T follicular helper cell (primary cell): Measurements from ENCODE around the gene P3H2.

ENCODE experiments used
- DNase-seq: peaks from one replicate; pipeline ENCODE4 v3.0.0-alpha.2; 2020; ENCODE audit warnings: low read depth

Gene P3H2

DNA sequence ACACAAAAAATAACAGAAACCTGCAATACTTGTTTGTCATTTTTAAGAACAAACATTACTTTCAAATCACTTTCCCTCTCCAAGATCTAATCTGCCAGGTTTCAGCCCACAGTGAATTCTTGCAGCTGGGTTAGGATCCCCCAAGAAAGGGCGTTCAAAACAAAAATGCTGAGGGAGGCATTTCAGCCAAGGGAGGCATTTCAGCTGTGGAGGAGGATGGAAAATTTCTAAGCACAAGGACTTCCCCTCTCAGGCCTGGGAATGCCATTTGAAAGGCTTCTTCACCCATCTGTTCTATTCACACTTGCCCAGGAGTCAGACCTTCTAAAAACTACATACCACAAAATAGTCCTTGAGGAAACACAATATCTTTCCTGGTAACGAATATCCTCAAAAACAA lies 69.1 kb downstream of the P3H2 start:
- no peak for DNase-seq

DNA sequence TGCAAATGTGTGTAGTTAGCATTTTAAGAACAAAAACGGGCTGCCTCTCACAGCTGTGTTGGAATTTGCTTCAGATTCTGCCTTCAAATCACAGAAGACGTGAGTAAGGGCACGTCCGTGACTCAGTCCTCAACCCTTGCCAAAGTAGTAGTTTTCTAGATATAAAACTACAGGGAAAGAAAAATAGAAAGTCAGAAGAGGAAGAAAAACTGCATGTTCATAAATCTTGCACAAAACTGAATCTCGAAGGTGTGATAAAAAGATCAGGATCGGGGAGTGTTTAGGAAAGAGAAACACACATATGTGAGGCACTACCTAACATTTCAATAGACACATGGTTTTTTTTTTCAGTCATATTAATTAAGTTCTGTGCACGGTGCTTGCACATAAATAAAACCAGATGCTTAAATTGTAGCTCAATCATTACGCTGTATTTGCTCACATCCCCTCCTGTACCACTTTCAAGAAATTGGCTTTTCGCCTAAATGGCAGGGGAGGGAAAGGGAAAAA lies 71.7 kb downstream of the P3H2 start:
- no peak for DNase-seq

DNA sequence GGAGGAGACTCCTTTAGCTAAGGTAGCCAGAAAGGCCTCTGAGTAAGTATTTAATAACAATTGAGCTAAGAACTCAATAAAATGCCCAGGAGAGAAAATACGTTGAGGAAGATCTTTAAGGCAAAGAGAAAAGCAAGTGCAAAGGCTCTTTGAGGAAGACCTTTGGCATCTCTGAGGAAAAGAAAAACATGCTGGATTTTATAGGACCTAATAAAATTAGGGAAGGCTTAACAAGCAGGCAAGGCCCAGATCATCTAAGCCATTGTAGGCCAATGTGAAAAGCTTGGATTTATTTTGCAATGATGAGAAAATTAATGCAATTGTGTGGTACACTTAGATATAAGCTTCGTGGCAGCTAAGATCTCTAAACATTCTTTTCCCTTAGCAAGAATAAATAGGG lies 75.7 kb downstream of the P3H2 start:
- no peak for DNase-seq

DNA sequence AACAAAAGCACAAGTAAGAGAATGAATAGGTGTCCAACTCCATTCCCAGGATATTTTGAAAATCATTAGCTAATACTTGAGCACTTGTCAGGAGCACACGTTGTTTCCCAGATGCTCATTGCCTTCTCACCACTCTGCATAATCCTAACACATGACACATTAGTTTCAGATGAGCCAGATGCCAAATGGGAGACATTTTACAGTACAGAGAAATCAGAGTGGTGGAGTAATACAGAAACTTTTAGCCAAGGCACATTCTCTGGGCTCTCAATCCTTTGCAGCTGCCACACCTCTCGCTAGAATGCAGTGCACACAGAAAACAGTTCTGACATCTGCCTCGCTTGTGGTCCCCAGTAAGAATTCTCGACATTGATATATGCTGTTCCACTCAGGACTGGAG lies 76.6 kb downstream of the P3H2 start:
- no peak for DNase-seq

DNA sequence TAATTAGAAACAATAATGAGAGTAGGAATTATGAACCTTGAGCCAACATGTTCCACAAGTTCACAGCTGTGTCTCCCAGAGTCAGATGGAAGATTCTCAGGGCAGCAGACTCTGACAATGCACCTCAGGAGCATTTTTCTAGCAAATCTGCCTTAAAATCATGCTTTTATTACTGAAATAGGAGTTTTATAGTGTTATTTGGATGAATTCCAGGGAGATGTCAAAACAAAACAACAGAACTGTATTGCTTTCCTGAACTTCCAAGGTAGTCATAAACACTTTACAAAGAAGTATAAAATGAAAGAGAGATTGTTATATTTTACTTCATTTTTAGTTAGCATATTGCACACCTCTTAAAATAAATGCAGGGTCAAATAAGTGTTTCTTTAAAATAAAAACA lies 77.0 kb downstream of the P3H2 start:
- no peak for DNase-seq

DNA sequence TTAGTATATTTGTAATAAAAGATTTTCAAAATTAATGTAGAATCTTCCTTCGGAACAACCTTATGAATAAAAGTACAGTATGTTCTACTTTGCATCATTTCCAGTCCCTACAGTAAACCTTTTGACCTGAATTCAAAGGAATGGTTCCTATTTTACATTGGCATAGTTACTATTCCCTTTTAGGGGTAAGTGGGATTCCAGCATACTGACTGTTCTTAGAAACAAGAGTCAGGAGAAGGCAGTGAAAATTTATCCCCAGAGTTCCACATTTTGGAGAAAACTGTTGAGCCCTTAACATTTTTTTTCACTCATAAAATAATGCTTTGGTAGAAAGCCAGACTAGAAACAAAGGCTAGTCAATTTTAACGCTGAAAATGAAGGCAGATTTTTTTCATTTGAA lies 78.1 kb downstream of the P3H2 start:
- DNase-seq, result no peak

DNA sequence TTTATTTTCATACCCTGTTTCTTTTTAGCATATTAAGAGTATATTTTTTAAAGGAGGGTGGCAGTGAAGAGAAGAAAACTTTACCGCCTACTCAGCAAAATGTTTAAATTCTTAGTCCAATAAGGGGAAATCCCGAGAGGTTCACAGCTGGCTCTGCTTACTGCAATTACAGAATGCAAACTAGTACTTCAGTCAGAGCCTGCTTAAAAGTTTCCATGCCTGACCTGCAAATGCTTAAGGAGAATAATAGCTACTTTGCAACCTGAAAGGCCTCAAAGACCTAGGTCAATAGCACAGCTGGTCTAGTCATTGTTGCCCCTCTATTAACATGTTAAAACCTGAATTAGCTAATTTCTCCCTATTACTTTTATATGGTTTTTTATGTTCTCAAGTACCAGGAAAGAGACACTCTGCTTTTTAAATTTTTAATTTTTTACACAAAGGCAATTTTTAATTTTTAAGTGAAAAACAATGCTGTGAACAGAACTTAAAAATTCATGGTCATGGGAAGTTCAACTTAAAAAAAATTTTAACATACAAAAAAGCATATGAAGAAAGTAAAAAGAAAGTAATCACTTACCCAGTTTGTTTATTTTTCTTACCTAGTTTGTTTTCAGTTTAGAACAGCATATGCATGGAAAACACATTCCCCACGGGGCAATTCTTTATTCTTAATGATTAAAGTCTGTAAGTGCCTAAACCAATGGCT lies 79.2 kb downstream of the P3H2 start:
- DNase-seq, result no peak

DNA sequence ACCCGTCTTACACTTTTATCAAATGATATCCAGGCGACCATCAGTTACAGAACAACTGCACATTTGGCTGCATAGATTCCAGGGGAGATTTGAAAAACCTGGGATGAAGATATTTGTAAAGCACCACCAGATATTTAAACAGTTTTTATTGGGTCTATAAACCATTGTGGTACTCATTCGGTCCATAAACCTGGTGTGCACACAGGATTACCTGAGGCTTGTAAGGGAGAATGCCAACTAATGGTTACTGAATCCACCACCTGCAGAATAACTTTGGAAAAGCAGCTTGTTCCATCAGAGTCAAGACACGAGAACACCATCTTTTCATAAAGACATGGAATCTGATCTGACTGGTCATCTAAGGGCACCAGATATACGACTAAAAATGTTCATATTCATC lies 80.6 kb downstream of the P3H2 start:
- DNase-seq, result no peak

DNA sequence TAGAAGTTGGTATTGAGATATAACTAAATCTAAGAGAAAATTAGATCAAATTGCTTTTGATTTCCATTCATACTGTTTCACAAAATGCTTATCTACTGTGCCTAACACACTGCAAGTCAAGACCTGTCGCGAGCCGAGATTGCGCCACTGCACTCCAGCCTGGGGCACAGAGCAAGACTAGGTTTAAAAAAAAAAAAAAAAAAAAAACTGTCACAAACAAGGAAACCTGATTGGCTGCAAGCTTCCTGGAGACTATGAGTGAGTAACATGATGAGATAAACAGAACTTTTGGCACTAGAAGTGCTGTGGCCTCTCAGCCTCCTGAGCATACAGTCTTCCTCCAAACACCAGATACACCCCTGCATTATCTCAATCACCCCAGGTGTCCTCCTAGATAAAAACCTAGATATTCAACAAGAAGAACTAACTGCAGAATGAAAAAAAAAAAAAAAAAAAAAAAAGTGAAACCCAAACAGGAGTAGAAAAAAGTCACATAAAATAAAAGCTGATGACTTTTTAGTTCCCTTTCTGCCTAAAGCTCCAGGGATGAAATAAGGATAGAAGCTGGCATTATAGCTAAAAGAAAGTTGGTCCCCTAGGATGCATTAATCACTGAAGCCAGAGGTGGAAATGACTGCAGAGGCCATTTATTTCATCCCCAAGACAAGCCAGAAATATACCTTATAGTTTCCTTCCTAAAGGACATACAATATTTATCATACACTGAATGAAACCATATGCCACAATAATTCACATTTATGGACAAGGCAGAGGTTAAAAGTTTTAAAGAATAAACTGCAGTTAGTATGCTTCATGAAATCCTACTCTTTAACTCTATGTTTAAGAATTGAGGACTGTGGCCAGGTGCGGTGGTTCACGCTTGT lies 82.4 kb downstream of the P3H2 start:
- no peak for DNase-seq

DNA sequence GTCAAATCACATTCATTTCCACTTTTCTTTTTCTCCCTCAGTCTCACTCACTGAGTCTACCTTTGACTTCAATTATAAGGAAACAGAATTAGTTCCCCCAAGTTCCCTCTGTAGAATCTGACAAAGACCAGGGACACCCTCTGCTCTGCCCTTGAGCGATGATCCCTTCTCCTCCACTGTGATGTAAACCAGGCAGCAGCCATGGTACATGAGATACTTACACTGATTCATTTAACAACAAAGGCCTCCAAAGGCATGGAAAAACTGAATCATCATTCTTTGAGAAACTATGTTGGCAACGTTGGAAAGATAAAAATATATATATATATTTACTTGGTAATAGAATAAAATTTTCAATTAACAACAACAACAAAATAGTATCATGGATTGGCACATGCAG lies 84.1 kb downstream of the P3H2 start:
- DNase-seq, result no peak

DNA sequence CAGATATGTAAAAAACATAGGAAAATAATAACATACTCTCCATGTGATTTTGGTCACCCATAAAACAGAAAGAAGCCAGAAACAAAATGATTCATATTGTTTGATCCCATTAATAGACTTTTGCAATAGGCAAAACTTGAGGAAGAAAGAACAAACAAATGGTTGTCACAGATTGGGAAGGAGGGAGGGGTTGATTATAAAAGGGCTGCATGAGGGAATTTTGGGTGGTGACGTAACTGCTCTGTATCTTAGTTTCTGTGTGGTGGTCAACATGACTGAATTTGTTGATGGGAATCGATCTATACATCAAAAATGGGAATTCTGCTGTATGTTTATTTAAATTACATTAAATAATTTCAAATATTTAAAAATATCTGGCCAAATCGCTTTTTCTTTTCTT lies 86.3 kb downstream of the P3H2 start:
- DNase-seq, result no peak

DNA sequence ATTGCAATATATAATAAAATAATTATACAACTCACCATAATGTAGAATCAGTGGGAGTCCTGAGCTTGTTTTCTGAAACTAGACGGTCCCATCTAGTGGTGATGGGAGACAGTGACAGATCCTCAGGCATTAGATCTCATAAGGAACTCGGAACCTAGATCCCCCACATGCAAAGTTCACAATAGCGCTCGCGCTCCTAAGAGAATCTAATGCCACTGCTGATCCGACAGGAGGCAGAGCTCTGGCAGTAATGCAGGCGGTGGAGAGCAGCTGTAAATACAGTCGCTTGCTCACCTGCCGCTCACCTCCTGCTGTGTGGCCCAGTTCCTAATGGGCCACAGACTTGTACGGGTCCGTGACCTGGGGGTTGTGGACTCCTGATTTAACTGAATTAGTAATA lies 87.8 kb downstream of the P3H2 start:
- DNase-seq, result no peak

DNA sequence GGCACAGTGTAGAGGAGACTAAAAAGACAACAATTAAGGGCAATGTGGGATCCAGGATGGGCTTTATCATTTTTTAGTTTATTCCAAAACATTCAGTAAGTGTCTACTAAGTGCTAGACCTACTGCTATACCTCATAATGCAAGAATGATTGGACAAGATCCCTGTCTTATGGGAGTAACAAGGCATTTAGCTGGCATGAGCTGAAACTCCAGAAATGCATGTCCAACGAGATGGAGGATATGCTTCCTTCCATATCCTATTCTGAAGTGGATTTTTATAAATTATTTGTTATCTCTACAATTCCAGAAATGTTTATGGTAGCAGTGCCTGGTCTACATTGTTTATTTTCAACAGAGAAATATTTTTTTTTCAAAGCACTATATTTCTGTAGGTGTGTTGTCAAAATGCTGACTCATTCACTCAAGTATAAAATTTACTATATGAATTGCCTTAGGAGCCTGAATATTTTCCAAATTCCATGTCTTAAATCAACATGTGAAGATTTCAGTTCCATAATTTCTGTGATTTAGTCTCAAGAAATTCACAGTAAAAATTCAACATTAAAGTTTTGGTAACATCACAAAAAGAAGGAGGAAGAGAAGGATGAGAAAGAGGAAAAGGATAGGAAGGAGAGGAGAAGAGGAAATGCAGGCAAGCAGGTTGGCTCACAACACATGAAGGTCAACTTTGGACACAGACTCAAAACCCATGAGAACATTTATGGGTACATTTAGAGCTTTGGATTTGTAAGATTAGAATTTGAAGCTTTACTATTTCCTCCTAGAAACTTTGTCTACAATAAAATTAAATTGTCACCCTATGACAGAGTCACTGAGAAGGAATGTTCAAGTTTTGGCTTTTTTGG lies 88.6 kb downstream of the P3H2 start:
- no peak for DNase-seq

DNA sequence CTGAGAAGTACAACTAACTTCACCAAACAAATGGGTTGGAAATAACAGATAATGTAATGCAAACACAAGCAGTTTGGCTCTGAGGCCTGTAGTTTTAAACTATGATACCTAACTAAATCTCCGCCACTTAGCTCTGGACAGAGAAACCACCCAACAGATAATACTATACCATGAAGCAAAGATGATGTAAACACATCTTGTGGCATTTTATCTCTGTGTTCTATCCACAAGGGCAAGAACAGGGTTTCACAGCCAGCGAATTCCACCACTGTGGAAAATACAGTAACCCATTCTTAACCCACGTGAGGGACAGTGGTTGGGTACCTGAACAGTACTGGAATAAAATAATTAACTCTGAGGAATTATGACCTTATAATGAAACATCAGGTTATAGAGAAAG lies 93.6 kb downstream of the P3H2 start:
- DNase-seq, result no peak

DNA sequence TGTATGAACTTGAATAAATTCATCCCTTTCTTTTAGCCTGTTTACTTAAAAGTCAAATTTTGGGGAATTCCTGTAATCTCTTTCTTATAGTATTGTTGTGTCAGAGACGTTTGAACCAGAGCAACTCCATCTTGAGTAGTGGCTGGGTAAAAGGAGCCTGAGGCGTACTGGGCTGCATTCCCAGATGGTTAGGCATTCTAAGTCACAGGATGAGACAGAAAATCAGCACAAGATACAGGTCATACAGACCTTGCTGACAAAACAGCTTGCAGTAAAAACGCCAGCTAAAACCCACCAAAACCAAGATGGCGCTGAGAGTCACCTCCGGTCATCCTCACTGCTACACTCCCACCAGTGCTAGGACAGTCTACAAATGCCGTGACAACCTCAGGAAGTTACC lies 94.5 kb downstream of the P3H2 start:
- DNase-seq, result no peak

DNA sequence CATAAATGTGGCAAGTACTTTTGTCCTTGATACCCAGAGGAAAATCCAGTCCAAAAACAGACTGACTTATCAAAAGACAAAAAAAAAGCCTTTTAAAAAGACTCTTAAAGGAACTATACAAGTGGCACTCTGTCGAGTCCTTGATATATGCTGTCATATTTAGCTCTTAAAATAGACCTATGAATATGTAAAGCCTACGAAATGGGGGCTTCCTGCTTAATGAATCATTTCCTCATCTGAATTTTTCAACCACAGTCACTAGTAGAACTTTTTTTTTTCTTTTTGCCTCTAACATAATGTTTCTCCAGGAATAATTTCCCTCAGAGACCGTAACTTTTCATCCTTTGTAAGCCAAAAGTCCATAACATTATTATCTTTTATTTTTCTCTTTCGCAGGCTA lies 95.8 kb downstream of the P3H2 start:
- DNase-seq, result no peak

DNA sequence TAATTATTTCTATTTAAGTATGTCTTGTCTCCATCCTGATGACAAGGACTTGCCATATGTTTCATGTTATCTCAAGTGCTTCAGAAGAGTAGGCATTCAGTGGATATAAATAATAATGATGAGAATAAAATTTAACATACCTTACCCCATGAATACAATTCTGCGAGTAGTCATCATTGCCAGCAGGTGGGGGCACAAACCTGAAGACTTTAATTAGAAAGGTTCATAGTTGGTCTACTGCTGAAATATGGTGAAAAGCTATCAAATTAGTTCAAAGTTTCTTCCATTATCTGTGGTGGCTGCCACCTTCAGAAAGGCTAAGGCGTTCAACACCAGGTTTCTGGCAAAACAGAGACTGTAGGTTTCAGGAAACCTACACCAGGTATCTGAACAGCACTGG lies 100.9 kb downstream of the P3H2 start:
- DNase-seq, result no peak

DNA sequence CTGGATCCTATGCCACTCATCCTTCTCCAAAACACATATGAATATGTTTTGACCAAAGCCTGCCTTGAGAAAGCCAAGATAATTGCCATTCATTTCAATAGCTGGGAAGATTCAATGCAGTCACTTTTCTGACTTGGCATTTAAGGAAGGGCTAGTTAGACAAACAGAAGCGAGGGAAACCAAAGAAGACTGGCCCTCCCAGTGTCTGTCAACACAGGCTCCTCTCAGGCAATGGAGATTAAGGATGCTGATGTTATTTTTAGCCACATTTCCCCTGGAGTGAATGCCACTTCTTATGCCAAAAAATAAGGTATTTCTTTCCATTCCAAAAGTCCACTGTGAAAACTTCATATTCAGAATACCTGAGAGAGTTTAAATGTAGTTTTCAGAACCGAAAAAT lies 101.7 kb downstream of the P3H2 start:
- DNase-seq, result no peak

DNA sequence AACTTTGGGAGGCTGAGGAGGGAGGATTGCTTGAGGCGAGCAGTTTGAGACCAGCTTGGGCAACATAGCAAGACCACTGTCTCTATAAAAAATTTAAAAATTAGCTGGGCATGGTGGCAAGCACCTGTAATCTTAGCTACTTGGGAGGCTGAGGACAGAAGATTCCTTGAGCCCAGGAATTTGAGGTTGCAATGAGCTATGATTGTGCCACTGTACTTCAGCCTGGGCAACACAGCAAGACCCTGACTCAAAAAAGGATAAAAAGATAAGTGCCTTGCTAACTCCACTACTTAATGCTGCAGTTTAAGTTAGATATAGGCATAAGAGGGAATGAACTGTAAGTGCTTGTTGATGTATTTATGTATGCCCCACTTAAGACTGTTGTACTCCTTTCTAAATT lies 102.2 kb downstream of the P3H2 start:
- DNase-seq, result no peak

DNA sequence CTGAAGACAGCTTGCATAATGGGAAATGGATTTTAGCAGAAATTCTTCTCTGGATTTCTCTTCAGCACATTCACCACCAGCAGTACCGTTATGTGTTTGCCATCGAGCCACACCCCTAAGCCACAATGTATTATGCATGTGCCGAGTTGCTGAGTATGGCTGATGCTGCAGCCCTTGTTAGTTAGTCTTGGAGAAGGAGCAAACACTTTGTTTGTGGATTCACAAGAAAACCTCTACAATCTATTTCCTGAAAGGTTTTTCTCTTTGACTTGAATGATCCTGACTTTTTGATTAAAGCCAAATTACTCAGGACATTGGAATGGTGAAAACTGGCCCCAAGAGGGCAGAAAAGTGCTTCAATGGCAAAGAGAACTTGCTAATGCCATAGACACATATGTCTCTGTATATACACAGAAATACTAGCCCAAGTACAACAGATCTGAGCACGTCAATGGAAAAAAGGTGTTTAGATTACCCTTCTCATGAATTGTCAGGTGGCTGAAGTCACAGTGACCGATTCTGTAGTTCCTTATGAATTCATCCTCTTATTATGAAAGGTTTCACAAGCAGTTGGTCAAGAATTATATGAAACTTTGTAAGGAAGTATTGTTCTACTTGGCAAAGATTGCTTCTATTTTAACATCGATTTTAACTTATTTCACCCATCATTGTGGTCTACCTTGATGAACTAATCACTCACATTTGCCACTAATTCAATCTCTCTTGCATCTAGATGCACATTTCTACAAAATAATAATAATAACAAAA lies 103.0 kb downstream of the P3H2 start:
- no peak for DNase-seq

DNA sequence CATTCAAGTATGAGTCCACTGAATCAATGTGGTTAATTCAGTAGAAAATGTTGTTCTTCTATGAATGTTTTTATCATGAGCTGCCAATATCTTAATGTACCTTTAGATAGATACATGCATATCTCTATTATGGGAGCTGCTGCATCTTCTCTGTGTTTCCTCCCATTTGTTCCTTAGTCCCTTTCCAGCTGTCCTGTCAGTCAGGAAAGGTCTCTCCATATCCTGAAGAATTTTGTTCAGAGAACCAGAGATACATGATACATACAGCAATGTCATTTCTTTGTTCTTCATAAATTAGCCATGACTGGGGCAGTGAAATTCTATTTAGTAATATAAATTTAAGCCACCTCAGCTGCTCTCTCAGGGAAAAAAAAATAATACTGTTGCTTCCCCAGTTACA lies 103.7 kb downstream of the P3H2 start:
- no peak for DNase-seq

DNA sequence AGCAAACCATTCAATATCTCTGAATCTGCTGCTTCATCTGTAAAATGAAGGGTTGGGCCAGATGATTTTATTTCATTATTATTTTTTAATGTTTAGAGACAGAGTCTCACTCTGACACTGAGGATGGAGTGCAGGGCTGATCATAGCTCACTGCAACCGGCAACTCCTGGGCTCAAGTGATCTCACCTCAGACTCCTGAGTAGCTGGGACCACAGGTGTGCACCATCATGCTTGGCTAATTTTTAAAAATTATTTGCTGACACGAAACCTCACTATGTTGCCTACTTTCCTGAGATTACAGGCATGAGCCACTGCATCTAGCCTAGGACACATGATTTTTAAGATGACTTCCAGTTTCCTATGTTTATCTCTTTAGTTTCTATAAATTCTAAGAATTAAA lies 105.8 kb downstream of the P3H2 start:
- DNase-seq, result no peak
